PC-3 (cell line): Measurements from ENCODE around the gene TSEN54. TPM values are rescaled to one million over a fixed set of nuclear protein-coding genes. Genes with fewer than 3 reads are reported as not detected.

Experiments used
- ATAC-seq: fragments of 200-7000 bp; cut with Tn5 transposase; 2 replicates; pipeline ENCODE4 v1.9.1; 2020; ENCODE audit warnings: mild to moderate bottlenecking, moderate library complexity
- BruUV-seq: library from RNA; stranded (reverse); fragments of 400-500 nt; replicated peaks from 2 replicates; lab custom pipeline; 2021; lab: Mats Ljungman, UMichigan
- CTCF ChIA-PET: fragments of 300-600 bp; sonication (Branson Sonifier 250); formaldehyde crosslinking; loops from one replicate; lab custom pipeline; 2022; ENCODE audit warnings: antibody characterized with exemption; lab: Charles Lee
- POLR2A ChIA-PET: fragments of 300-600 bp; sonication (Branson Sonifier 250); formaldehyde crosslinking; loops from one replicate; lab custom pipeline; 2022; ENCODE audit warnings: antibody characterized with exemption; ENCODE audit not compliant: unreplicated experiment; lab: Charles Lee
- DNase-seq: peaks from one replicate; pipeline ENCODE4 v3.0.0-alpha.2; 2015
- H2AFZ ChIP-seq: fragments of 300-600 bp; sonication (generic); 2 replicates; pipeline ENCODE4 v1.6.0; 2016; ENCODE audit warnings: antibody characterized with exemption, low read length
- H3F3A ChIP-seq: fragments of 300-600 bp; sonication (generic); one replicate; pipeline ENCODE4 v1.6.0; 2017; ENCODE audit warnings: antibody characterized with exemption, low read length, control low read depth, mild to moderate bottlenecking; ENCODE audit not compliant: unreplicated experiment
- H3K27ac ChIP-seq: fragments of 300-600 bp; sonication (generic); 2 replicates; pipeline ENCODE4 v1.5.1; 2016; ENCODE audit warnings: mild to moderate bottlenecking, low read length
- H3K27me3 ChIP-seq: fragments of 300-600 bp; sonication (generic); 2 replicates; pipeline ENCODE4 v1.6.1; 2016; ENCODE audit warnings: low read length, mixed read lengths
- H3K36me3 ChIP-seq: fragments of 300-600 bp; sonication (generic); 2 replicates; pipeline ENCODE4 v1.6.1; 2016; ENCODE audit warnings: low read depth, mixed run types, low read length, mixed read lengths
- H3K4me1 ChIP-seq: fragments of 300-600 bp; sonication (generic); 2 replicates; pipeline ENCODE4 v1.5.1; 2016; ENCODE audit warnings: low read length; ENCODE audit not compliant: insufficient read depth
- H3K4me2 ChIP-seq: fragments of 300-600 bp; sonication (generic); 2 replicates; pipeline ENCODE4 v1.6.0; 2016; ENCODE audit warnings: low read length
- H3K4me3 ChIP-seq: fragments of 300-600 bp; sonication (generic); 2 replicates; pipeline ENCODE4 v1.5.1; 2016; ENCODE audit warnings: mild to moderate bottlenecking, low read length, mixed read lengths
- H3K79me2 ChIP-seq: fragments of 300-600 bp; sonication (generic); 2 replicates; pipeline ENCODE4 v1.6.1; 2017; ENCODE audit warnings: low read length, mixed read lengths
- H3K9ac ChIP-seq: fragments of 300-600 bp; sonication (generic); 2 replicates; pipeline ENCODE4 v1.6.0; 2016; ENCODE audit warnings: mild to moderate bottlenecking, low read length
- H3K9me2 ChIP-seq: fragments of 300-600 bp; sonication (generic); replicated peaks from 2 replicates; pipeline ENCODE4 v1.6.1; 2016; ENCODE audit warnings: mixed run types, low read length, mixed read lengths
- H3K9me3 ChIP-seq: fragments of 300-600 bp; sonication (generic); 2 replicates; pipeline ENCODE4 v1.6.1; 2016; ENCODE audit warnings: low read length, mixed read lengths
- H4K20me1 ChIP-seq: fragments of 300-600 bp; sonication (generic); 2 replicates; pipeline ENCODE4 v1.6.1; 2016; ENCODE audit warnings: low read length, mixed read lengths
- CTCF ChIP-seq: fragments of 300-600 bp; sonication (generic); conservative IDR thresholded peaks from 2 replicates; pipeline ENCODE4 v1.5.1; 2017; ENCODE audit warnings: antibody characterized with exemption, low read depth, mild to moderate bottlenecking, low read length
- EZH2 ChIP-seq: fragments of 300-600 bp; sonication (generic); IDR thresholded peaks from one replicate; pipeline ENCODE4 v1.6.1; 2017; ENCODE audit warnings: antibody characterized with exemption, mild to moderate bottlenecking, low read length; ENCODE audit not compliant: unreplicated experiment
- EZH2phosphoT487 ChIP-seq: fragments of 300-600 bp; sonication (generic); IDR thresholded peaks from 2 replicates; pipeline ENCODE4 v1.6.1; 2018; ENCODE audit warnings: mild to moderate bottlenecking, antibody characterized with exemption, low read length, borderline replicate concordance
- intact Hi-C: fragments of 100-400 bp; cut with micrococcal nuclease; formaldehyde crosslinking; loops from 2 replicates; pipeline ENCODE4 v1.9.0; 2023
- total RNA-seq: library from RNA; depleted of rRNA; stranded (reverse); fragments of >200 nt; gene quantifications from 2 replicates; pipeline ENCODE4 v1.2.3, GENCODE V29; 2014

The TSEN54 gene
- total RNA-seq, 1 experiment from 2014 or later = 61.6 TPM

DNA sequence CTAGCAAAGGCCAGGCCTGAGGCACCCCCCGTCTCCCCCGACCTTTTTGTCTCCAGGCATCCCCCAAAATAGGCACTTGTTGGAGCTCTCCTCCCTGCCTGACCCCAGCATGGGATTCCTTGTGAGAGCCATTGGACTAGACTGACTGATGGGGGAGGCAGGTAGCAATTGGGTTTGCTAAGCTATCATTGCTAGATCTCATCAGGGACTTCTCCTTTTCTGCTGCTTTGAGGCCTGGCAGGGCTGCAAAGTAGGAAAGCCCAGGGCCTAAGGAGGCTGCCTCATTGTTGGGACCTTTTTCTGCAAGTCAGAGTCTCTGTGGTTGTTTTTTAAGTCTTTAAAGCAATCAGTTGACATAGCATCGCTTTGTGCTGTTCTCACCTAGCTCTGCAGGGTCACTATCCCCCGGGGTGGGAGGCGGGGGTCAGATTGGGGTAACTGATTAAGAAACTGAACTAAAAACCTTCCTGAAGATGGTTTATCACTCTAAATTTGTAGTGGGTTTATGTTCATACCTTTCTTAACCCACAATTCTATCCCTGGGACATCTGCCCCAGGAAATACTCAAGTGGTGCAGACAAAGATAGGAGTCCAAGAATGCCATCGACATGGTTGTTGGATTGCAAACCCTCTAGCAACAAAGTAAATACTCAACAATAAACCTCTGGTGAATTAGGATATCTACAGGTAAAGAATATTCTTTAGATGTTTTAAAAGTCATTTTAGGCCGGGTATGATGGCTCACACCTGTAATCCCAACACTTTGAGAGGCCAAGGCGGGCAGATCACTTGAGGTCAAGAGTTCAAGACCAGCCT, 37.2 kb downstream of the TSEN54 start:
- ATAC-seq (no peak), DNase-seq (no peak)
- no peak for TF ChIP-seq CTCF
- TF ChIP-seq EZH2phosphoT487 = no peak
- TF ChIP-seq EZH2 = no peak
- Histone ChIP-seq H3K36me3 (no peaks in the 10 kb centered on the region; the same call in 1 of the 2 replicates), H3K4me1 (peaks cover 50% of the 10 kb centered on the region), H3K79me2 (peaks cover 4% of the 10 kb centered on the region), H2AFZ (no peak overlapping the region), H3K9me3 (no peaks in the 10 kb centered on the region), H3K4me2 (no peak overlapping the region), H3K4me3 (no peak overlapping the region), H3K27me3 (no peaks in the 10 kb centered on the region), H3K9ac (no peak overlapping the region), H3K27ac (no peak overlapping the region), H3K9me2 (no peaks in the 10 kb centered on the region), H4K20me1 (no peaks in the 10 kb centered on the region), H3F3A (no peaks in the 10 kb centered on the region)
- ChIA-PET CTCF (no interaction called here), POLR2A (no interaction called here)
- intact Hi-C loops = no loop called here
- BruUV-seq = no TSS peak

DNA sequence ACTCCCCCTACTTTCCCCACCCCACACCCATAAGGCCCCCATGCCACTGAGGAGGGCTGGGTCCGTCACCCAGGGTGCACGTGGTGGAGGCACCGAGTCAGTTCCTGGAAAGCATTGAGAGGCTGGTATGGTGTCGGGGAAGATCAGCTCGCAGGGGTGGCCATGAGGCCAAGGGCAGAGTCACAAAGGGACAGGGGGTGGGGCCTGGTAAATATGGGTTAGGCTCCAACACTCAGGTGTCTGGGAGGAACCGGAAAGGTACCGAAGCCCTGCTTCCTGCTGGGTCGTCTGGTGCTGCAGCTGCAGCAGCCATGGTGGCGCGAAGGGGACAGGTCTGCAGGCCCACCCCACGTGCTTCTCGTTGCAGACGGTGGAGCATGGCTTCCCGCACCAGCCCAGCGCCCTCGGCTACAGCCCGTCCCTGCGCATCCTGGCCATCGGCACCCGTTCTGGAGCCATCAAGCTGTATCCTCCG, 39.4 kb downstream of the TSEN54 start:
- H3K4me2 ChIP-seq = no peak overlapping the region
- no peak overlapping the region for H3K27ac ChIP-seq
- BruUV-seq = no TSS peak
- H3K27me3 ChIP-seq = no peaks in the 10 kb centered on the region
- H3F3A ChIP-seq = no peaks in the 10 kb centered on the region
- H3K9me3 ChIP-seq = no peaks in the 10 kb centered on the region
- H3K79me2 ChIP-seq = peaks cover 4% of the 10 kb centered on the region
- ATAC-seq (no peak), DNase-seq (no peak)
- POLR2A ChIA-PET = no interaction called here
- CTCF ChIA-PET = no interaction called here
- H3K4me1 ChIP-seq = peaks cover 28% of the 10 kb centered on the region
- TF ChIP-seq CTCF (no peak), EZH2phosphoT487 (no peak), EZH2 (no peak)
- H2AFZ ChIP-seq = no peak overlapping the region
- no peak overlapping the region for H3K4me3 ChIP-seq
- no peaks in the 10 kb centered on the region for H3K9me2 ChIP-seq
- no peaks in the 10 kb centered on the region; the same call in 1 of the 2 replicates for H3K36me3 ChIP-seq
- H4K20me1 ChIP-seq = no peaks in the 10 kb centered on the region
- intact Hi-C loops = no loop called here
- no peak overlapping the region for H3K9ac ChIP-seq
